Keratinocyte (primary cell): ENCODE data around the gene KDM8.

Source experiments
- CTCF ChIP-seq, 3 experiments: IDR thresholded peaks in 1 of 3; conservative IDR thresholded peaks in 1 of 3; optimal IDR thresholded peaks in 1 of 3; 2 replicates in 2 of 3; 3 replicates in 1 of 3; pipeline versions ENCODE3 to v1.5.1; 2011; ENCODE audit warnings: low read length in 3 of 3, mild to moderate bottlenecking in 3 of 3, moderate library complexity in 2 of 3, control low read depth in 1 of 3, inconsistent platforms in 1 of 3; ENCODE audit not compliant: insufficient read depth in 2 of 3; ENCODE audit errors: extremely low read depth in 1 of 3
- EZH2 ChIP-seq: IDR thresholded peaks from one replicate; pipeline ENCODE4 v1.6.1; 2012; ENCODE audit warnings: inconsistent platforms, mild to moderate bottlenecking, low read length, moderate library complexity

GRCh38 chr16:27203507-27204311, at the start of gene KDM8:
- TF ChIP-seq CTCF (optimal IDR thresholded peaks at IDR 0.05 in 1 of 3, IDR thresholded peaks at IDR 0.05 in 1 of 3, conservative IDR thresholded peaks at IDR 0.05 in 1 of 3; ENCODE audit: extremely low read depth in 1 of 3, insufficient read depth in 2 of 3, low read length in 3 of 3), result no peak
- no peak for TF ChIP-seq EZH2
